Islet of Langerhans (tissue), 1 donor: ENCODE results near the gene KIR2DL3.
"Not testable (repeated sequence)": the region's sequence is repeated elsewhere in the genome, so short reads cannot be mapped to it uniquely, and the experiment has no call there.

Experiments
- FAIRE-seq: peaks from one replicate; lab custom pipeline; 2011; peaks lifted over from hg19 to GRCh38; lab: Jason Lieb, UNC

The KIR2DL3 gene

DNA sequence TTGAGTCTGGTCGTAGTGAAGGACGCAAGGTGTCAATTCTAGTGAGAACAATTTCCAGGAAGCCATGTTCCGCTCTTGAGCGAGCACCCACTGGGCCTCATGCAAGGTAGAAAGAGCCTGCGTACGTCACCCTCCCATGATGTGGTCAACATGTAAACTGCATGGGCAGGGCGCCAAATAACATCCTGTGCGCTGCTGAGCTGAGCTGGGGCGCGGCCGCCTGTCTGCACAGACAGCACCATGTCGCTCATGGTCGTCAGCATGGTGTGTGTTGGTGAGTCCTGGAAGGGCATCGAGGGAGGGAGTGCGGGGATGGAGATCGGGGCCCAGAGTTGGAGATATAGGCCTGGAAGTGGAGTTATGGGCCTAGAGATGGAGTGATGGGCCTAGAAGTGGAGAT is at the start of gene KIR2DL3:
TSS of gene KIR2DL3 (plus strand) at position 208 of the 400 bp plus-strand sequence. CDS start at position 241, 33 bp downstream.
- FAIRE-seq = not testable (repeated sequence)

DNA sequence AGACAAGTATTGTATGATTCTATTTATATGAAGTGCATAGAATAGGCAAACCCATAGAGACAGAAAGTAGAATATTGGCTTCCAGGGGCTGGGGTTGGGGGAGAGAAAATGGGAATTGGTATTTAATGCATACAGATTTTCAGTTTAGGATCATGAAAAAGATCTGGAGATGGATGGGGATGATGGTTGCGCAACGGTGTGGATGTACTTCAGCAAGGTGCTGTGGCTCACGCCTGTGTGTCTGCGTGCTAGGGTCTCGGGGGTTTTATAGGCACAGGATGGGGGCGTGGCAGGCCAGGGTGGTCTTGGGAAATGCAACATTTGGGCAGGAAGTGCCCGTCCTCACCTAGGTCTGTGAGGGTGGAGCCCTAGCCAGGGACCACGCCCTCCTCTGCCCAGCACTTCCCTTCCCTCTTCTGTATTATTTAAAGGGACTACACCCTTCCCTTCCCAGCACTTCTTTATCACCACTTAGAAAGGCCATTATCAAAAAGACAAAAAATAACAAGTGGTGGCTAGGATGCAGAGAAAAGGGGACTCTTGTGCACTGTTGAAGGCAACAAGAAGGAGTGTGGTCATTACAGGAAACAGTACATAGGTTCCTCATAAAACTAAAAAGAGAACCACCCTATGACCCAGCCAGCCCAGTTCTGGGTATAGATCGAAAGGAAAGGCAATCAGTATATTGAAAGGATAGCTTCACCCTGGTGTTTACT is 46.6 kb upstream of the KIR2DL3 start:
- no peak for FAIRE-seq

DNA sequence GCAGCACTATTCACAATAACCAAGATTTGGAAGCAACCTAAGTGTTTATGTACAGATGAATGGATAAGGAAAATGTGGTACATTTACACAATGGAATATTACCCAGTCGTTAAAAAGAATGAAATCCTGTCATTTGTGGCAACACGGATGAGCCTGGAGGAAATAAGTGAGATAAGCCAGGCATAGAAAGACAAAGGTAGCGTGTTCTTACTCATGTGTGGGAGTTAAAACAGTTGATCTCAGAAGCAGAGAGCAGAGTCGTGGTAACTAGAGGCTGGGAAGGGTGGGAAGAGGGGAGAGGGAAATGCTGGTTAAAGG is 46.1 kb upstream of the KIR2DL3 start:
- FAIRE-seq = no peak

DNA sequence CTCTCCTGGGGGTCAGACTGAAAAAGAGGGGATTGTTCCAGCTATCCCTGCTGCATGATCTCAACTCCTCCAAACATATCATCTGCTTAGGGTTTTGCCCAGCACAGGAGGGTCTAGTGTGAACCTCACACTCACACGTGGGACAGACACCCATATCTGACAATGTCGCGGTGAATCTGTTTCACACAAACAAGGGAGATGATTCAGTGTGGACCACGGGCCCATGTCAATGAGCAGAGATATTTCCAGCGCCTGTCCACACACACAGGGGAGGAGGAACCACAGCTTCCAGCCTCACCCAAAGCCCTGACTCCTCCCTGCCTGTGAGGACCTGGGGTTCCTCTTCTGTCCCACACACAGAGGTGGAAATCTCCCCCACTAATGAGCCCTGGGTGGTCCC is 43.7 kb upstream of the KIR2DL3 start:
- no peak for FAIRE-seq

DNA sequence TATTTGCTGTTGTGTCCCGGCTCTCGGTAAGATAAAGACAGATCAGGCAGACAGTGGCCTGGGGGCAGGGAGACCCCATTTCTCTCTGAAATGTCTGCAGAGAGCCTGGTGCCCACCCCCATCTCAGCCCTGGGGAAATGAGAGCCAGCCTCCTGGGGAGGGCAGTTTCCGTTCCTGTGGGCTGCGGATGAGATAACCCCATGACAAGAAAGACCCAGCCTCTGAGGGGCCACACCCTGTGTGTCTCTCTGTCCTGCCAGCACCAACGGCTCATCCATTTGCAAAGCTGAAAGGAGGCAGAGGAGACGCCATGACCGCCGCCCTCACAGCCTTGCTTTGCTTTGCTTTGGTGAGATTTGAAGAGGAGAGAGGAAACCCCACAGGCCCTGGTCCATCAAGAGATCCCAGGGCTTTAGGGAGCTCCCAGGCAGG is 42.2 kb upstream of the KIR2DL3 start:
- FAIRE-seq = no peak

DNA sequence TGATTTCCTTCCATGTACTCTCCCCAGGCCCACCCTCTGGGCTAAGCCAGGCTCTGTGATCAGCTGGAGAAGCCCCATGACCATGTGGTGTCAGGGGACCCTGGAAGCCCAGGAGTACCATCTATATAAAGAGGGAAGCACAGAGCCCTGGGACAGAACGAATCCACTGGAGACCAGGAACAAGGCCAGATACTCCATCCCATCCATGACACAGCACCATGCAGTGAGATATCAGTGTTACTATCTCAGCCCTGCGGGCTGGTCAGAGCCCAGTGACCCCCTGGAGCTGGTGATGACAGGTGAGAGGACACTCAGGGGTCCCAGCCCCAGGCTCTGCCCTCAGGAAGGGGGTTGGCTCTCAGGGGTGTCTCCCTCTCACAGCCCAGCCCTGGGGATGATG is 41.5 kb upstream of the KIR2DL3 start:
- no peak for FAIRE-seq

DNA sequence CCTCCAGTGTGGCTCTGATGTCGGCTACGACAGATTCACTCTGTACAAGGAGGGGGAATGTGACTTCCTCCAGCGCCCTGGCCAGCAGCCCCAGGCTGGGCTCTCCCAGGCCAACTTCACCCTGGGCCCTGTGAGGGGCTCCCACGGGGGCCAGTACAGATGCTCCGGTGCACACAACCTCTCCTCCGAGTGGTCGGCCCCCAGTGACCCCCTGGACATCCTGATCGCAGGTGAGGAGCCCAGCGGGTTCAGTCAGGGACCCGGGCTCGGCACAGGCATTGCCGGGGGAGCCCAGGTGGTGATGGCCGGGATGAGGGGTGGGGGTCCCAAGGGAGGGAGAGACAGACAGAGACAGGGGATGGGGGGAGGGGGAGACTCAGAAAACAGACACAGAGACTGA is 40.6 kb upstream of the KIR2DL3 start:
- not testable (repeated sequence) for FAIRE-seq

DNA sequence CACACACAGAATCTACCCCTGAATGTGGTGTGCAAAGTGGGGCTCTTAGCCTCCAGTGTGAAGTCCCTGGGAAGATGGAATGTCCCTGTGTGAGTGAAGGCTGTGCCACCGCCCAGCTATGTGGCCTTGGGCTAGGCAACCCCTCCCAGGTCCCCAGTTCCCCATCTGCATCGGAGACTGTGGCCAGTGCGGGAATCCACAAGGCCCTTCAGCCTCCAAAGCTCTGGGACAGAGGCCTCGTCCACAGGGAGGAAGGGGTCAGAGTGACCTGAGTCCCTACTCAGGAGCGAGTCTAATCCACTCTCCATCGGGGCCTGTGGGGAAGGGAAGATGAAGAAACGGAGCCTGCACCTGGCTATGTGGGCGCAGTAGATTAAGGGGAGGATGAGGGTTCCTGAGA is 33.4 kb upstream of the KIR2DL3 start:
- no peak for FAIRE-seq

DNA sequence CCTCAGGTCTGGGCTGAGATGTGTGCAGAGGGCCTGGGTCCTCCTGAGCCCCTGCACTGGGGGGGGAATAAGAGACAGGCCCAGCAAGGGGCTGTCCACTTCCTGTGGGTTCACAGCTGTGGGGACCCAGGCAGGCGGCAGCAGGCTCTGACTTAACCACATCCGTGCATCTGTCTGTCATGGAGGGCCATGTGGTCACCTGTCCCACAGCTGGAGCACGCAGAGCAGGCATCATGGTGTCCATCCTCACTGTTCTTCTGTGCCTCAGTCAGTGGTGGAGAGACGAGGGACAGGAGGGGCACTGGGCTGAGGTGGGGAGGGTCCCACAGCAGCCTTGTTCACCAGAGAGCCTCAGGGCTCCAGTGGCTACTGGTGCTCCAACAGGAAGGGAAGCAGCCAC is 30.4 kb upstream of the KIR2DL3 start:
- no peak for FAIRE-seq

DNA sequence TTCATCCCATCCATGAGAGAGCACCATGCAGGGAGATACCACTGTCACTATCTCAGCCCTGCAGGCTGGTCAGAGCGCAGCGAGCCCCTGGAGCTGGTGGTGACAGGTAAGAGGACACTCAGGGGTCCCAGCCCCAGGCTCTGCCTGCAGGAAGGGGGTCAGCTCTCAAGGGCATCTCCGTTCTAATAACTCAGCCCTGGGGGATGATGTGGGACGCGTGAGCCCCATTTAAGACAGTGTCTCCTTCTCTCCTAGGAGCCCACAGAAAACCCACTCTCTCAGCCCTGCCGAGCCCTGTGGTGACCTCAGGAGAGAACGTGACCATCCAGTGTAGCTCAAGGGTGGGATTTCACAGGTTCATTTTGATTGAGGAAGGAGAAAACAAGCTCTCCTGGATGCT is 29.5 kb upstream of the KIR2DL3 start:
- no peak for FAIRE-seq

DNA sequence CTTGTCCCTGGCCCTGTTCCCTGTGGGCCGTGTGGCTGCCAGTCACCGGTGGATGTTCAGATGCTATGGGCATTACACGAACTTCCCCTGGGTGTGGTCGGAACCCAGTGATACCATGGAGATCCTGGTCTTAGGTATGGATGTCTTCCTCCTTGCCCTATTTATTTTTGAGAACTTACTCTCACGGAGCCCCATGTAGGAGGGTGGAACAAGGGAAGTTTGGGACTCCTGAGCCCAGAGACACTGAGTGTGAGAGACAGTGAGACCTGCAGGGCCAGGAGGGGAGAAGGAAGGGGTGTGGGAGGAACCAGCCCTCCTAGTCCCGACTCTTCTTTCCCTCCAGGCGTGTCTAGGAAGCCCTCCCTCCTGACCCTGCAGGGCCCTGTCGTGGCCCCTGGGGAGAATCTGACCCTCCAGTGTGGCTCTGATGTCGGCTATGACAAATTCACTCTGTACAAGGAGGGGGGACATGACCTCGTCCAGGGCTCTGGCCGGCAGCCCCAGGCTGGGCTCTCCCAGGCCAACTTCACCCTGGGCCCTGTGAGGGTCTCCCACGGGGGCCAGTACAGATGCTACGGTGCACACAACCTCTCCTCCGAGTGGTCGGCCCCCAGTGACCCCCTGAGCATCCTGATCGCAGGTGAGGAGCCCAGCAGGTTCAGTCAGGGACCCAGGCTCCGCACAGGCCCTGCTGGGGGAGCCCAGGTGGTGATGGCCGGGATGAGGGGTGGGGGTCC is 28.9 kb upstream of the KIR2DL3 start:
- no peak for FAIRE-seq

DNA sequence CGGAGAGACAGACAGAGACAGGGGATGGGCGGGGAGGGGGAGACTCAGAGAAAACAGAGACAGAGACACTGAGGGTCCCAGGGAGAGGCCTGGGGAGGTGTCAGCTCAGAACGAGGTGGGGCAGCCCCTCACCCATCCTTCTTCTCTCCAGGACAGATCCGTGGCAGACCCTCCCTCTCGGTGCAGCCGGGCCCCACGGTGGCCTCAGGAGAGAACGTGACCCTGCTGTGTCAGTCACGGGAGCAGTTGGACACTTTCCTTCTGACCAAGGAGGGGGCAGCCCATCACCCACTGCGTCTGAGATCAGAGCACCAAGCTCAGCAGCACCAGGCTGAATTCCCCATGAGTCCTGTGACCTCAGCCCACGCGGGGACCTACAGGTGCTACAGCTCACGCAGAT is 28.4 kb upstream of the KIR2DL3 start:
- FAIRE-seq = not testable (repeated sequence)

DNA sequence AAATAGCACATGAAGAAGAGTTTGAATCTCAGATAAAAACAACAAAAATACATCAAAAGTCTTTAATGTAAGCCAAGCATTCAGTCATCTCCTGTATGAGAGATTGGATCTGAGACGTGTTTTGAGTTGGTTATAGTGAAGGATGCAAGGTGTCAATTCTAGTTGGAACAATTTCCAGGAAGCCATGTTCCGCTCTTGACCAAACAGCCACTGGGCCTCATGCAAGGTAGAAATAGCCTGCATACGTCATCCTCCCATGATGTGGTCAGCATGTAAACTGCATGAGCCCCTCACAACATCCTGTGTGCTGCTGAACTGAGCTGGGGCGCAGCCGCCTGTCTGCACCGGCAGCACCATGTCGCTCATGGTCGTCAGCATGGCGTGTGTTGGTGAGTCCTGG is 14.2 kb upstream of the KIR2DL3 start, which contains the start of gene KIR3DL3:
TSS of gene KIR3DL3 (plus strand) at position 301 of the 400 bp plus-strand sequence. CDS start at position 356, 55 bp downstream.
- no peak for FAIRE-seq

DNA sequence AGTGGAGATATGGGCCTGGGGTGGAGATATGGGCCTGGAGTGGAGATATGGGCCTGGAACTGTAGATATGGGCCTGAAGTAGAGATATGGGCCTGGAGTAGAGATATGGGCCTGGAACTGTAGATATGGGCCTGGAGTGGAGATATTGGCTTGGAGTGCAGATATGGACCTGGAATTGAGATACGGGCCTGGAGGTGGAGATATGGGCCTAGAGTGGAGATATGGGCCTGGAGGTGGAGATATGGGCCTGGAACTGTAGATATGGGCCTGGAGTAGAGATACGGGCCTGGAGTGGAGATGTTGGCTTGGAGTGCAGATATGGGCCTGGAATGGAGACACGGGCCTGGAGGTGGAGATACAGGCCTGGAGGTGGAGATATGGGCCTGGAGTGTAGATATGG is 13.7 kb upstream of the KIR2DL3 start:
- FAIRE-seq = no peak

DNA sequence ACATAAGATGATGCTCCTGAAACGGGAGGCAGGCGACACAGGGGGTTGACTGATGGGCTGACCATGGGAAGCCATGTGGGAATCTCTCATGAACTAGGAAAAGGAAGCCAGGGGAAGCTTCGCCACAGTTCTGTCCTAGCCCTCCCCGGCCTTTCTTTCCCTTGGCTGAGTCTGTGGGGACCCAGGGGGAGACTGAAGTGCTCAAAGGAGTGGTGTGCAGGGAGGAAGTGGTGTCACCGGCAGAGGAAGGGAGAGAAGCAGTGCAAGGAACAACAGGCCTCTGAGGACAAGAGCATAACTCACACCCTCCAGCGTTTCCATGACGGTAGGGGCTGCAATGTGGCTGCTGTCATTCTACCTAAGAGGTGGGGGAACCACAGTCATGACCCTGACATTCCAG is 13.0 kb upstream of the KIR2DL3 start:
- FAIRE-seq = no peak

DNA sequence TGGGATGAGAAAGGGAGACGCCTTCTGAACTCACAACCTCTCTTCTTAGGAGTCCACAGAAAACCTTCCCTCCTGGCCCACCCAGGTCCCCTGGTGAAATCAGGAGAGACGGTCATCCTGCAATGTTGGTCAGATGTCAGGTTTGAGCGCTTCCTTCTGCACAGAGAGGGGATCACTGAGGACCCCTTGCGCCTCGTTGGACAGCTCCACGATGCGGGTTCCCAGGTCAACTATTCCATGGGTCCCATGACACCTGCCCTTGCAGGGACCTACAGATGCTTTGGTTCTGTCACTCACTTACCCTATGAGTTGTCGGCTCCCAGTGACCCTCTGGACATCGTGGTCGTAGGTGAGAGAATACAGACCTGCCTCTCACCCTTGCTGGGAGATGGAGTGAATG is 10.8 kb upstream of the KIR2DL3 start:
- FAIRE-seq = no peak

DNA sequence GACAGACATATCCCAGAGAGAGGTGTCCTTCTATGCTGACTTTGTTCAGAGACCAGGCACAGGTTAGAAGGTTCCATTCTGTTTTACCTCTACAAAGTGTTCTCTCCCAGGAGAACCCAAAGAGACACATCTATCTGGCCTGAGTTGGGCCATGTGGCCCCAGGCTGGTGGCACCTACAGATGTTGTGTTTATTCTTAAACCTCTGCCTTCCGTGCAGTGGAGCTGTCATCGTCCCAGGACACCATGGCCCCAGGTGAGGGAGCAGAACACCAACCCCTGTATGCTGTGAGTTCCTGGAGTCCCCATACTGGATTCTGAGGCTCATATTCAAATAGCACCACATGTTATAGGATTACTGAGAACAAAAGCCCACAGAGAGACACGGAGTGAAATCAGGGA is 10.1 kb upstream of the KIR2DL3 start:
- FAIRE-seq = no peak

DNA sequence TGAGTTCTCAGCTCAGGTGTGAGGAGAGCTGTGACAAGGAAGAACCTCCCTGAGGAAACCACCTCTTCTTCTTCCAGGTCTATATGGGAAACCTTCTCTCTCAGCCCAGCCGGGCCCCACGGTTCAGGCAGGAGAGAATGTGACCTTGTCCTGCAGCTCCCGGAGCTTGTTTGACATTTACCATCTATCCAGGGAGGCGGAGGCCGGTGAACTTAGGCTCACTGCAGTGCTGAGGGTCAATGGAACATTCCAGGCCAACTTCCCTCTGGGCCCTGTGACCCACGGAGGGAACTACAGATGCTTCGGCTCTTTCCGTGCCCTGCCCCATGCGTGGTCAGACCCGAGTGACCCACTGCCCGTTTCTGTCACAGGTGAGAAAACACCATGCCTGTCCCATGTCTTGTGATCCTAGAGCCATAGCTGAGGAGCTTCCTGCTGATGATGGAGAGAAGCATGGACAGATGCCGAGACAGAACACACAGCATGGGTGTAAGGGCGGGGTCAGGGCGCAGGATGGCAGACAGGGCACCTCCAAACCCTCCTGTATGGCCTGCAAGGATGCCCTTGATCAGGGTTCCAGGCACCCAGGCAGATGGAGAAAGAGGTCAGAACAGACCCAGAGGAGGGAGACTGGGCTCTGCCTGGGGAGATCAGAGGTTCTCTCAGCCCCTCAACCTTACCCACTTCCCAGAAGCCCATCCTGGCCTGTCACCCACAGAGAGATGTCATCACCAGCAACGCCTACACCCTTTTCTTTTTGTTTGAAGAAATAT is 8.7 kb upstream of the KIR2DL3 start:
- no peak for FAIRE-seq

DNA sequence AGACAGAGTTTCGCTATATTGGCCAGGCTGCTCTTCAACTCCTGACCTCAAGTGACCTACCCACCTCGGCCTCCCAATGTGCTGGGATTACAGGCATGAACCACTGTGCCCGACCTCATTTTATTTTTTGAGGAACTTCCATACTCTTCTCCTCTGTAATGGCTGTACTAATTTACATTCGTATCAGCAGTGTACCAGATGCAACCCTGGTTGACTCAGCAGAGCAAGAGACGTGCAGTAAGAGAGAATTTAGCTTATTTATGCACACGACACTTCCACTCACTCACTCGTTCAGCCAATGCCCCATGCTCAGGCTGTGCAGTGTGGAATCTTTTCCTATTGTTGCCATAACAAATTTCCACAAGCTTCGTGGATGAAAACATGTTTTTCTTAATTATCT is 7.1 kb upstream of the KIR2DL3 start:
- no peak for FAIRE-seq

DNA sequence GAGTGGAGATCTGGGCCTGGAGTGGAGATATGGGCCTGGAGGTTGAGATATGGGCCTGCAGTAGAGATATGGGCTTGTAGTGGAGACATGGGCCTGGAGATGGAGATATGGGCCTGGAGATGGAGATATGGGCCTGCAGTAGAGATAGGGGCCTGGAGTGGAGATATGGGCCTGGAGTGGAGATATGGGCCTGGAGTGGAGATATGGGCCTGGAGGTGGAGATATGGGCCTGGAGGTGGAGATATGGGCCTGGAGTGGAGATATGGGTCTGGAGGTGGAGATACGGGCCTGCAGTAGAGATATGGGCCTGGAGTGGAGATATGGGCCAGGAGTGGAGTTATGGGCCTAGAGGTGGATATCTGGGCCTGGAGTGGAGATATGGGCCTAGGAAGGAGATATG is 402 bp downstream of the KIR2DL3 start:
- no peak for FAIRE-seq

DNA sequence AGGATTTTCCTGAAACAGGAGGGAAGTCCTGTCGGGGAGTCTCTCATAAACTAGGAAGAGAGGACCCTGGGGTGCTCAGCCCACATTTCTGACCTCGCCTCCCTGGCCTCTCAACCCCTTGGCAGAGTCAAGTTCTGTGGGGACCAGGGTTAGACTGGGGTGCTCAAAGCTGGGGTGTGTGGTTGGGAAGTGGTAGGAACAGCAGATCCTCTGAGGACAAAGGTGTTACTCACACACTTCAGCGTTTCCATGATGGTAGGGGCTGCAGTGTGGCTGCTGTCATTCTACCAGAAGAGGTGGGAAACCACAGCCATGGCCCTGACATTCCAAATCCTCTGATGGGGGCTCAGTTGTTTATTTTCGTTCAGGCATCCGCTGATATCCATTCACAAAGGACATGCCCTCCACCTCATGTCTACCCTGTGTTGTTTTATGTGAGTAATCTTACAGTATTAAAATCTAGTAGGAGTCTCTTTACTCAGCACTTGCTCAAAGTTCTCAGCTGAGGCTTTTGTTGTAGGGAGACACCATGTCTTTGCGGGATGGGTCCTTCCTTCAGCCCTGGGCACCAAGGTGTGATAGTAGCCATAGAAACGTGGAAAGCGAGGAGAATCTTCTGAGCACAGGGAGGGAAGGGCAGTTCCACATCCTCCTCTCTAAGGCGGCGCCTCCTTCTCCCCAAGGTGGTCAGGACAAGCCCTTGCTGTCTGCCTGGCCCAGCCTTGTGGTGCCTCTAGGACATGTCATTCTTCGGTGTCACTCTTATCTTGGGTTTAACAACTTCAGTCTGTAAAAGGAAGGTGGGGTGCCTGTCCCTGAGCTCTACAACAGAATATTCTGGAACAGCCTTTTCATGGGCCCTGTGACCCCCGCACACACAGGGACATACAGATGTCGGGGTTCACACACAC is 1.5 kb downstream of the KIR2DL3 start:
- no peak for FAIRE-seq

DNA sequence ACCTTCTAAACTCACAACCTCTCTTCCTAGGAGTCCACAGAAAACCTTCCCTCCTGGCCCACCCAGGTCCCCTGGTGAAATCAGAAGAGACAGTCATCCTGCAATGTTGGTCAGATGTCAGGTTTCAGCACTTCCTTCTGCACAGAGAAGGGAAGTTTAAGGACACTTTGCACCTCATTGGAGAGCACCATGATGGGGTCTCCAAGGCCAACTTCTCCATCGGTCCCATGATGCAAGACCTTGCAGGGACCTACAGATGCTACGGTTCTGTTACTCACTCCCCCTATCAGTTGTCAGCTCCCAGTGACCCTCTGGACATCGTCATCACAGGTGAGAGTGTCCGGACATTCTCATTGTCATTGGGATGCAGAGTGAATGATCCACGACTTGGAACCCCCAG is 3.6 kb downstream of the KIR2DL3 start:
- not testable (repeated sequence) for FAIRE-seq
